HFF-Myc (cell line): Measurements from ENCODE around the gene ATP5F1E.

Experiments
- DNase-seq: peaks from one replicate; pipeline ENCODE4 v3.0.0-alpha.2; 2011; ENCODE audit warnings: low read depth; ENCODE audit errors: extremely low read depth
- H3K4me3 ChIP-seq: replicated peaks from 2 replicates; pipeline ENCODE4 v1.5.1; 2011; ENCODE audit warnings: low read depth, mild to moderate bottlenecking, control low read depth, low read length
- TF ChIP-seq, protein P1 (sequence below): IDR thresholded peaks from 2 replicates; pipeline ENCODE4 v1.5.1; 2012; ENCODE audit warnings: mild to moderate bottlenecking, low read depth, low read length, control low read depth; ENCODE audit errors: missing control alignments

Gene ATP5F1E

DNA sequence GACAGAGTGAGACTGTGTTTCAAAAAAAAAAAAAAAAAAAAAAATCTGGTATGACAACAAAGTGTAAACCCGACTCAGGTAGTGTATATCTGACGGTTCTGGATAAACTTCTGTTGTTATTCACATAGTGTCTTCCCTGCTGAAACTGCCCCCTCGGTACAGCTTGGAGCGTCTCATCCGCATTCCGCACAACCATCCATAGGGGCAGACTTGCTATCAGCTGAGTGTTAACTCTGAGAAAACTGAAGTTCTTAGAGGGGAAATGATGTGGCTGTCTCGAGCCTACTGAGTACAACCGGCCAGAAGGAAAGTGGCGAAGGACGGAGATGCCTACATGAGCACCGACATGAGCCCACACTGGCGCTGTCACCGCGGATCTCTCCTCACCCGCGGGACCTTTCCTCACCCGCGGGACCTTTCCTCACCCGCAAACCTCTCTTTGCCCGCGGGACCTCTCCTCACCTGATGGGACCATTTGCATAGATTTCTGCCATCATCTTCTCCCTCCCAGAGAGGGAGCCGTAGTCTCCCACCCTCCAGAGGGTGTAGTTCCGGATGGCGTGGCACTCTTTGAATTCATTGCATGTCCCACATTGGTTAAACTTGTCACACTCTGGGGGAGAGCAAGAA lies 34.9 kb downstream of the ATP5F1E start:
- no peak for DNase-seq
- TF ChIP-seq, protein P1, sequence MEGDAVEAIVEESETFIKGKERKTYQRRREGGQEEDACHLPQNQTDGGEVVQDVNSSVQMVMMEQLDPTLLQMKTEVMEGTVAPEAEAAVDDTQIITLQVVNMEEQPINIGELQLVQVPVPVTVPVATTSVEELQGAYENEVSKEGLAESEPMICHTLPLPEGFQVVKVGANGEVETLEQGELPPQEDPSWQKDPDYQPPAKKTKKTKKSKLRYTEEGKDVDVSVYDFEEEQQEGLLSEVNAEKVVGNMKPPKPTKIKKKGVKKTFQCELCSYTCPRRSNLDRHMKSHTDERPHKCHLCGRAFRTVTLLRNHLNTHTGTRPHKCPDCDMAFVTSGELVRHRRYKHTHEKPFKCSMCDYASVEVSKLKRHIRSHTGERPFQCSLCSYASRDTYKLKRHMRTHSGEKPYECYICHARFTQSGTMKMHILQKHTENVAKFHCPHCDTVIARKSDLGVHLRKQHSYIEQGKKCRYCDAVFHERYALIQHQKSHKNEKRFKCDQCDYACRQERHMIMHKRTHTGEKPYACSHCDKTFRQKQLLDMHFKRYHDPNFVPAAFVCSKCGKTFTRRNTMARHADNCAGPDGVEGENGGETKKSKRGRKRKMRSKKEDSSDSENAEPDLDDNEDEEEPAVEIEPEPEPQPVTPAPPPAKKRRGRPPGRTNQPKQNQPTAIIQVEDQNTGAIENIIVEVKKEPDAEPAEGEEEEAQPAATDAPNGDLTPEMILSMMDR, result no peak
- H3K4me3 ChIP-seq, result no peak overlapping the region

GRCh38 chr20:58996226-58996611 lies 35.9 kb downstream of the ATP5F1E start:
- TF ChIP-seq, protein P1, result no peak
- no peak overlapping the region for H3K4me3 ChIP-seq

GRCh38 chr20:58995461-58996225 lies 36.5 kb downstream of the ATP5F1E start:
- no peak for DNase-seq
- TF ChIP-seq, protein P1, result no peak
- no peak overlapping the region for H3K4me3 ChIP-seq

More at GRCh38 chr20:58996226-58996611, 35.9 kb downstream of the ATP5F1E start:
- DNase-seq, result no peak

DNA sequence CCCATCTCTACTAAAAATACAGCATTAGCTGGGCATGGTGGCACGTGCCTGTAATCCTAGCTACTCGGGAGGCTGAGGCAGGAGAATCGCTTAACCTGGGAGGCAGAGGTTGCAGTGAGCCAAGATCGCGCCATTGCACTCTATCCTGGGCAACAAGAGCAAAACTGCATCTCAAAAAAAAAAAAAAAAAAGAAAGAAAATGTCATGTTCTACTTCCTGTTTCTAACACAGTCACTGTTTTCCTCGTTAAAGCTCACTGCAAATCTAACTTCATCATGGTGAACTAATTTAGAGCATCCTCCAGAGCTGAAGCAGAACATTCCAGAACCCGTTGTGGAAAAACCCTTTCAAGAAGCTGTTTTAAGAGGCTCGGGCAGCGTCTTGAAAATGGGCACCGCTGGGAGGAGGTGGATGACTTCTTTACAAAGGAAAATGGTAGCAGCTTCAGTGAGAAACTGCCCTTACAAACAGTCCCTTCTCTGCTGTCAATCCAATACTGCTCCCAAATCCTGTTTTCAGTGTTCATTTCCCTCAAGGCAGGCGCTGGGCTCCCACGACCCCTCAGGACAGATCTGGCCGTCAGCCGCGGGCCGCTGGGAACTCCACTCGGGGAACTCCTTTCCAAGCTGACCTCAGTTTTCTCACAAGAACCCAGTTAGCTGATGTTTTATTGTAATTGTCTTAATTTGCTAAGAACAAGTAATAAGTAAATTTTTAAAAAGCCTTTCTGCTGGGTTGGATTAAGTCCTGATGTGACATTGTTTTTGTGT lies 37.6 kb downstream of the ATP5F1E start:
- DNase-seq, result no peak
- TF ChIP-seq, protein P1, result no peak
- H3K4me3 ChIP-seq, result no peak overlapping the region

- no peak for DNase-seq
- TF ChIP-seq, protein P1, result no peak
- no peak overlapping the region for H3K4me3 ChIP-seq
These were observed 38.5 kb downstream of the ATP5F1E start for GRCh38 chr20:58993332-58994248.

DNA sequence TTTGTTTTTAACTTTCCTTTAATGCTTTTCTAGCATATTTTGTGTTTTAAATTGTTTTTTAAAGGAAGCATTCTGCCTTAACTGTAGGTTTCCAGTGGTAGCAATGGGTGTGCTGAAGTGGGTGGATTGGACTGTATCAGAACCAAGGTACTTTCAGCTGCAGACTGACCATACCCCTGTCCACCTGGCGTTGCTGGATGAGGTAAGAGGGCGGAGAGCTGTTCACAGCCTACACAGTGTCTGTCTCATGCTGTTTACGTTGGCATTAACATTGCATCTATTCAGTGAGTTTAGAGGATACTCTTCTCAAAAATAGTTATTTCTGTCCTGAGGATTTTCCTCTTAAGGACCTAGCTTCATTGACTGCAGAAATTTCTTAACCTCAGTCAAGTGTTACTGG lies 39.2 kb downstream of the ATP5F1E start:
- H3K4me3 ChIP-seq, result no peak overlapping the region
- DNase-seq, result no peak
- TF ChIP-seq, protein P1, result no peak
